ENCODE measurements around the gene TGFBR1.
A peak's percentile ranks its signal among the peaks of the same experiment; 100 is the strongest.

Gene TGFBR1

DNA sequence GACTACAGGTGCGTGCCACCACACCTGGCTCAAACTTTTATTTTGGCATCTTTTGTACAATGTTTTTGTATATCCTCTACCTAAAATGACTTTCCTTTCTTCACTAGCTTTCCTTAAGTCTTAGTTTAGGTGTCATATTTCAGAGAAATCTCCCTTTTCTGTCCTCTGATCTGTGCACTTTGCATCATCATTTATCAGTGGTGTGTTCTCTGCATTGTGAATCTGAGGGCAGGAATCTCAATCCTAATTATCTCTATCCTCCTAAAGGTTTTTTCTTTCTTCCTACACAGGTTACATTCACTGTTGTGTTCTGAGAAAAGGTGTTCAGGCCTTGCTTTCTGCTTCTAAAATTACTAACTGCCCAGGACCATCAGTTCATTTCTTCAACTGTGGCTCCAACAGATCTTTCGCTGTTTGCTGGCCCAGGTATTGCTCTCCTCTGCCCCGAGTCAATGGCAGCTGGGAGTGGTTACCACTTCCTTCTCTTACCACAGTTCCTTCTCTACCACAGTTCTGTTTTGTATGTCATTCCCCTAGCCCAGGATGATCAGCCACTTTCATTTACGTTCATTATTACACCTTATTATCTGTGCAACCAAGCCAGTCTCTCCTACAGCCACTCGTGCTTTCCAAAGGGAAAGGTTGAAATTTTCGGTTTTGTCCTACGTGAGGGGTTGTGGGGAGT lies 14.0 kb downstream of the TGFBR1 start:
- ChIA-PET POLR2A (no interaction called here), CTCF (interaction anchor here (1.1 to 2.3 kb wide), 5 partner anchors 8 to 143 kb away, joined by 3 to 9 read pairs (median 4); no protein-coding TSS in a partner anchor)
- TF ChIP-seq, protein P1, sequence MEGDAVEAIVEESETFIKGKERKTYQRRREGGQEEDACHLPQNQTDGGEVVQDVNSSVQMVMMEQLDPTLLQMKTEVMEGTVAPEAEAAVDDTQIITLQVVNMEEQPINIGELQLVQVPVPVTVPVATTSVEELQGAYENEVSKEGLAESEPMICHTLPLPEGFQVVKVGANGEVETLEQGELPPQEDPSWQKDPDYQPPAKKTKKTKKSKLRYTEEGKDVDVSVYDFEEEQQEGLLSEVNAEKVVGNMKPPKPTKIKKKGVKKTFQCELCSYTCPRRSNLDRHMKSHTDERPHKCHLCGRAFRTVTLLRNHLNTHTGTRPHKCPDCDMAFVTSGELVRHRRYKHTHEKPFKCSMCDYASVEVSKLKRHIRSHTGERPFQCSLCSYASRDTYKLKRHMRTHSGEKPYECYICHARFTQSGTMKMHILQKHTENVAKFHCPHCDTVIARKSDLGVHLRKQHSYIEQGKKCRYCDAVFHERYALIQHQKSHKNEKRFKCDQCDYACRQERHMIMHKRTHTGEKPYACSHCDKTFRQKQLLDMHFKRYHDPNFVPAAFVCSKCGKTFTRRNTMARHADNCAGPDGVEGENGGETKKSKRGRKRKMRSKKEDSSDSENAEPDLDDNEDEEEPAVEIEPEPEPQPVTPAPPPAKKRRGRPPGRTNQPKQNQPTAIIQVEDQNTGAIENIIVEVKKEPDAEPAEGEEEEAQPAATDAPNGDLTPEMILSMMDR (IDR thresholded peaks at IDR 0.05; ENCODE audit: control extremely low read depth, extremely low read depth, low read depth, missing control alignments) = no peak
- DNase-seq (ENCODE audit: extremely low spot score) = peak; percentile 33

DNA sequence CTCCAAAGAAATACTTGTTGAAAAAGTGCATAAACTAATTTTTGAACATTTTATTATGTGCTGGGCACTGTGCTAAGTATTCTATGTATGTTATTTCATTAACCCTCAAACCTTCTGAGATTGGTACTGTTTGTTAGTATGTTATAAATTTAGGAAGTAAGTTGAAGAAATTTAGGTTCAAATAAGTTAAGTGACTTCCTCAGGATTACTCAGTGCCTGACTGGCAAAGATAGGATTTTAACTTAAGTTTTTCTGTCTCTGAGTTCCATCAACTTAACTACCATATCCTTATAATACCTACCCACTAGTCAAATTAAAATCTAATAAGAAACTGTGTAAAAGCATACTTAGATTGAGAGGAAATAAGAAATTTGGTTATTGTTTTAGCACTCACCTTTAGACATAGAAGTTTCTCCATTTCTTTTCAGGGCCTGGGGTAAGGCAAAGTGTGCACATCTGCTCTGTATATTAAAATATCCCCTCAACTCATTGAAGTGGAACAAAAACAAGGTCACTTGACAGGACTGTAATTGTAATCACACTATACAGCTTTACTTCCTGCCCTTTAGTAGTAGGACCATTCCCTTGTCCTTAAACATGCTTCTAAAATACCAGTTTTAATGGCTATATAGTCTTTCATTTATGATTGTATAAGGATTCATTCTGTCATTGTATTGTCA lies 15.2 kb downstream of the TGFBR1 start:
- POLR2A ChIA-PET = no interaction called here
- no peak for DNase-seq (ENCODE audit: extremely low spot score)
- CTCF ChIA-PET = interaction anchor here (0.9 to 2.3 kb wide), 7 partner anchors 9 to 145 kb away, joined by 3 to 9 read pairs (median 4); no protein-coding TSS in a partner anchor
- TF ChIP-seq, protein P1 (IDR thresholded peaks at IDR 0.05; ENCODE audit: control extremely low read depth, extremely low read depth, low read depth, missing control alignments) = no peak

DNA sequence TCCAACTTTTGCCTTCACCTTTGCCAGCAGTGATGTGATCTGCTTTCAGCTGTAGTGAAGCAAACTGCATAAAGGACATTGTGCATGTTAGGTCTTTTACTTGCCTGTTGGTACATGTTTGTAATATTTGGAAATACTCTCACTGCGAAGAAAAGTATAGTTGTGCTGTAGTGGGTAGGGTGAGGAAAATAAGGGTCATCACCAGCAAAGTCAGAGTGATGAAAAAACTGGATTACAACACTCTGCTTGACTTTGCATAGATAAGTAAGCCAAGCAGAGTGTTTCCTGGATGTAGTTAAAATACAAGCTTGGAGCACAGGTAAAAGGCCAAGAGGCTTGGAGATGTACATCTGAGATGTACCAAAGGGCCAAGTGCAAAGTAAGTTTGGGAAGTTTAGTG lies 16.7 kb downstream of the TGFBR1 start:
- no peak for DNase-seq (ENCODE audit: extremely low spot score)
- ChIA-PET POLR2A (no interaction called here), CTCF (interaction anchor here (1.2 to 1.3 kb wide), 2 partner anchors 11 to 18 kb away, joined by 3 to 4 read pairs; no protein-coding TSS in a partner anchor)
- TF ChIP-seq, protein P1 (IDR thresholded peaks at IDR 0.05; ENCODE audit: control extremely low read depth, extremely low read depth, low read depth, missing control alignments) = no peak

DNA sequence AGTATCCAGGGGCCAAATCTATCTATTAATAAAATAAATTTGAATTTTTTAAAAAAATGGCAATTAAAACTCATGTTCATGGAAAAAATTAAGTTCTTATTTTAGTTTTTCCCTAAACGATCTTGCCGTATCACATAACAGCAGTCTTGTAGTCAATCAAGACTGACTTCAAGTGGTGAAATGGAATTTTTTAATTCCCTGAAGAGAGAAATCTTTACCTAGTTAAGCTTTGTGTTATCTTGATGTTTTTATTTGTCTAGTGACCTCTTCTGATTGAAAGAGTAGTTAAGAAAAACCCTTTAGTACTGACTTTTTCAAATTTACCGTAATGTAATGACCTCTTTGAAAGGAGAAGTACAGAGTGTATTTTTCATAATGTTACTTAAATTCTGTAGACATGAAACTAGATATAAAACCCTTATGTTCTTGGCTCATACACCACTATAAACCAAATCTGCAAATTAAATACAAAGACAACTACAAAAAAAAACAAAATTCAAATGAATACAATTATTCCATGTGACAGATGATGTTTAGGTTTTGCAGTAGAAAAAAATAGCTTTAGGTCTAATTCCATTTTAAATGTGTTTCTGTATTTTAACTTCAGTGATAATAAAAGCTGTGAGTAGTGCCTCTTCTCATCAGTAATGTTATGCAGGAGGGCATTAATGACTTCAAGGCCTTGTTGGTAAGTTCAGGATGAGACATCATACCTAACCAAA lies 19.8 kb downstream of the TGFBR1 start:
- CTCF ChIA-PET = interaction anchor here (3.1 to 4.2 kb wide), 2 partner anchors 13 to 16 kb away, joined by 13 to 22 read pairs; no protein-coding TSS in a partner anchor

DNA sequence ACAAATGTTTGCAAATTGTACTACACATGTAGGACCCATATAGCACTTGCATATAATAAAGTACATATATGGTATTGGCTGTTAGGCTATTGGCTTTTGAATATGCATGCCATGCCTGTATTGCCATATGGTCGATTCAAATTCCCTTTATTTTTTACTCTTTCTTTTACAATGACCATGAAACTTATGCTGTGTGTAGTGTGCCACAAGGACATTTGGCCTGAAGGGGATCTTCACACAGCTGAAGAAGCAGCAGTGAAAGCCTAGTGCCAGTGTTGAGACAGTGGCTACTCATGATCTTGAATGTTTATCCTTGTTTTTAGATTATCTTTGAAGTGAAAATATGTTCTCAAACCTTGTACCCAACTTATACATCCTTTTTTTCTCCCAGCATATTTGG lies 20.5 kb downstream of the TGFBR1 start:
- POLR2A ChIA-PET = no interaction called here
- TF ChIP-seq, protein P1 (IDR thresholded peaks at IDR 0.05; ENCODE audit: control extremely low read depth, extremely low read depth, low read depth, missing control alignments) = no peak
- no peak for DNase-seq (ENCODE audit: extremely low spot score)
- CTCF ChIA-PET = interaction anchor here (3.1 to 4.2 kb wide), 2 partner anchors 12 to 16 kb away, joined by 13 to 22 read pairs; no protein-coding TSS in a partner anchor

More for the DNA sequence above, 19.8 kb downstream of the TGFBR1 start:
- TF ChIP-seq, protein P1 (IDR thresholded peaks at IDR 0.05; ENCODE audit: control extremely low read depth, extremely low read depth, low read depth, missing control alignments) = no peak
- POLR2A ChIA-PET = no interaction called here
- DNase-seq (ENCODE audit: extremely low spot score) = no peak

DNA sequence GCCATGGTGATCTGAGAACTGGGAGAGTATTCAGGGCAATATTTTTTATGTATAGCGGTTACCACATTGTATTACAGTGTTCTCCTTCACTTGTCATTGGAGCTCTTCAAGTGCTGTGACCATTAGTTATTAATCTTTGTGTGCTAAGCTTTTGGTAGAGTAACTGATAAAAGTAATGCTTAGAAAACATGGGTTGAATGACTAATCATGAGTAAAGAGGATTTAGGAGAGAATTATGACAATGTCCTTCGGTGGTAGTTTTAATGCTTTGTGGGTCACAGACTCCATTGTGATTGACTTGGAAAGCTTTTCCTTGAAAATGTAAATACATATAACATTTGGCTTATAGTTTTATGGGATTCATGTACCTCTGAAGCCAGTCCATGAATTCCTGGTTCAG lies 21.4 kb downstream of the TGFBR1 start:
- no peak for DNase-seq (ENCODE audit: extremely low spot score)
- TF ChIP-seq, protein P1 (IDR thresholded peaks at IDR 0.05; ENCODE audit: control extremely low read depth, extremely low read depth, low read depth, missing control alignments) = no peak
- CTCF ChIA-PET = interaction anchor here (0.7 to 4.2 kb wide), 4 partner anchors 11 to 128 kb away, joined by 3 to 22 read pairs (median 8); no protein-coding TSS in a partner anchor
- POLR2A ChIA-PET = no interaction called here

Measured in GM10248 (cell line).